NCI-H1105 (cell line): ENCODE measurements around the gene VTCN1.
A peak's percentile ranks its signal among the peaks of the same experiment; 100 is the strongest.
"Not testable (repeated sequence)": the region's sequence is repeated elsewhere in the genome, so short reads cannot be mapped to it uniquely, and the experiment has no call there.

Experiments used
- DNase-seq: peaks from one replicate; lab custom pipeline; 2025; lab: John Stamatoyannopoulos, UW

VTCN1 gene

GRCh38 chr1:117210831-117211261, at the start of gene VTCN1:
Gene VTCN1, minus strand, starts transcription at chr1:117210927. Its CDS starts 72 bp downstream, at chr1:117210855.
- no peak for DNase-seq

GRCh38 chr1:117258791-117259190, 48.1 kb upstream of the VTCN1 start:
- DNase-seq = no peak

GRCh38 chr1:117258075-117258474, 47.3 kb upstream of the VTCN1 start:
- DNase-seq = not testable (repeated sequence)

GRCh38 chr1:117257291-117257690, 46.6 kb upstream of the VTCN1 start:
- DNase-seq = no peak

- DNase-seq = no peak
These were observed 39.4 kb upstream of the VTCN1 start for GRCh38 chr1:117250061-117250606.

- peak; percentile 18 for DNase-seq
These were observed 34.2 kb upstream of the VTCN1 start for GRCh38 chr1:117244971-117245370.

- DNase-seq = no peak
These were observed 33.6 kb upstream of the VTCN1 start for GRCh38 chr1:117244306-117244705.

GRCh38 chr1:117241512-117241911, 30.8 kb upstream of the VTCN1 start:
- DNase-seq = no peak

- no peak for DNase-seq
These were observed 29.8 kb upstream of the VTCN1 start for GRCh38 chr1:117240547-117240946.

GRCh38 chr1:117239467-117239866, 28.7 kb upstream of the VTCN1 start:
- DNase-seq = no peak

GRCh38 chr1:117237726-117238381, 27.1 kb upstream of the VTCN1 start:
- no peak for DNase-seq

- DNase-seq = no peak
These were observed 25.2 kb upstream of the VTCN1 start for GRCh38 chr1:117235863-117236465.

GRCh38 chr1:117232531-117232930, 21.8 kb upstream of the VTCN1 start:
- DNase-seq = no peak

GRCh38 chr1:117231748-117232373, 21.1 kb upstream of the VTCN1 start:
- no peak for DNase-seq

GRCh38 chr1:117231312-117231711, 20.6 kb upstream of the VTCN1 start:
- no peak for DNase-seq

- no peak for DNase-seq
These were observed 18.5 kb upstream of the VTCN1 start for GRCh38 chr1:117229217-117229616.

GRCh38 chr1:117225931-117226330, 15.2 kb upstream of the VTCN1 start:
- DNase-seq = no peak

GRCh38 chr1:117216718-117217117, 6.0 kb upstream of the VTCN1 start:
- DNase-seq = no peak

GRCh38 chr1:117215733-117216462, 5.2 kb upstream of the VTCN1 start:
- DNase-seq = no peak

- DNase-seq = no peak
These were observed 4.3 kb upstream of the VTCN1 start for GRCh38 chr1:117215019-117215418.

- DNase-seq = no peak
These were observed 2.3 kb upstream of the VTCN1 start for GRCh38 chr1:117213046-117213445.

- no peak for DNase-seq
These were observed 341 bp downstream of the VTCN1 start for GRCh38 chr1:117210386-117210785.
